Renal pelvis (tissue), 3 donors: Measurements from ENCODE around the gene PLA2G5. TPM values are rescaled to one million over a fixed set of nuclear protein-coding genes. Genes with fewer than 3 reads are reported as not detected.

Experiments used
- polyA plus RNA-seq, 3 donors: library from polyadenylated mRNA; unstranded; fragments of 120-200 nt; gene quantifications; one replicate each; pipeline ENCODE4 v1.2.1, GENCODE V29; 2013; ENCODE audit not compliant: insufficient read length in 3 of 3

PLA2G5 gene
- polyA plus RNA-seq, 3 donors, result not detected

Other genes starting within 250 kb of the PLA2G5 start
- gene OTUD3, start 187.8 kb upstream of the PLA2G5 start, polyA plus RNA-seq, result 10 to 100 TPM; 13.7 to 33.7 (median 21.8) TPM
- gene PLA2G2E, start 146.6 kb upstream of the PLA2G5 start, polyA plus RNA-seq, result not detected
- under 1 TPM in 1 of 3 donors, not detected in 2; 0.23 TPM for gene PLA2G2A, start 90.6 kb upstream of the PLA2G5 start, polyA plus RNA-seq
- gene PLA2G2D, start 49.3 kb downstream of the PLA2G5 start, polyA plus RNA-seq, result under 1 TPM in 1 of 3 donors, not detected in 2; 0.04 TPM
- under 1 TPM; 0.40 to 0.64 (median 0.44) TPM for gene PLA2G2F, start 69.1 kb downstream of the PLA2G5 start, polyA plus RNA-seq
- gene UBXN10, start 115.9 kb downstream of the PLA2G5 start, polyA plus RNA-seq, result 1 to 10 TPM; 6.0 to 6.8 (median 6.5) TPM
- gene PLA2G2C, start 116.3 kb downstream of the PLA2G5 start, polyA plus RNA-seq, result under 1 TPM in 2 of 3 donors, not detected in 1; 0.12 to 0.14 TPM
- 1 to 10 TPM; 1.4 to 3.3 (median 1.8) TPM for gene VWA5B1, start 220.7 kb downstream of the PLA2G5 start, polyA plus RNA-seq